ENCODE data around the gene HOXD4.

HOXD4 gene

GRCh38 chr2:176140513-176141317, 10.6 kb upstream of the HOXD4 start:
- in situ Hi-C loops (cut with HindIII; ENCODE audit: low sequenced_read_pairs), result no loop called here
- H3K4me3 ChIP-seq (ENCODE audit: low read depth, low read length), result peak overlapping the region; percentile 32
- DNase-seq (ENCODE audit: low read depth), result no peak
- TF ChIP-seq CTCF (IDR thresholded peaks at IDR 0.05; ENCODE audit: low read depth, low read length, missing control alignments), result peak; percentile 65

- TF ChIP-seq CTCF (IDR thresholded peaks at IDR 0.05; ENCODE audit: low read depth, low read length, missing control alignments), result no peak
- H3K4me3 ChIP-seq (ENCODE audit: low read depth, low read length), result no peak overlapping the region
- in situ Hi-C loops (cut with HindIII; ENCODE audit: low sequenced_read_pairs), result no loop called here
- DNase-seq (ENCODE audit: low read depth), result no peak
Observed at GRCh38 chr2:176142281-176142680, 9.1 kb upstream of the HOXD4 start.

- TF ChIP-seq CTCF (IDR thresholded peaks at IDR 0.05; ENCODE audit: low read depth, low read length, missing control alignments), result no peak
- H3K4me3 ChIP-seq (ENCODE audit: low read depth, low read length), result no peak overlapping the region
- in situ Hi-C loops (cut with HindIII; ENCODE audit: low sequenced_read_pairs), result no loop called here
- DNase-seq (ENCODE audit: low read depth), result no peak
Observed at GRCh38 chr2:176145085-176145969, 6.0 kb upstream of the HOXD4 start.

GRCh38 chr2:176146101-176146500, 5.2 kb upstream of the HOXD4 start:
- DNase-seq (ENCODE audit: low read depth), result no peak
- H3K4me3 ChIP-seq (ENCODE audit: low read depth, low read length), result no peak overlapping the region
- in situ Hi-C loops (cut with HindIII; ENCODE audit: low sequenced_read_pairs), result no loop called here
- no peak for TF ChIP-seq CTCF (IDR thresholded peaks at IDR 0.05; ENCODE audit: low read depth, low read length, missing control alignments)

GRCh38 chr2:176146645-176147044, 4.7 kb upstream of the HOXD4 start:
- no peak for TF ChIP-seq CTCF (IDR thresholded peaks at IDR 0.05; ENCODE audit: low read depth, low read length, missing control alignments)
- DNase-seq (ENCODE audit: low read depth), result no peak
- H3K4me3 ChIP-seq (ENCODE audit: low read depth, low read length), result no peak overlapping the region
- in situ Hi-C loops (cut with HindIII; ENCODE audit: low sequenced_read_pairs), result no loop called here

- in situ Hi-C loops (cut with HindIII; ENCODE audit: low sequenced_read_pairs), result no loop called here
- TF ChIP-seq CTCF (IDR thresholded peaks at IDR 0.05; ENCODE audit: low read depth, low read length, missing control alignments), result no peak
- no peak overlapping the region for H3K4me3 ChIP-seq (ENCODE audit: low read depth, low read length)
Observed at GRCh38 chr2:176147210-176147799, 4.0 kb upstream of the HOXD4 start.

More at GRCh38 chr2:176147210-176147799, 4.0 kb upstream of the HOXD4 start:
- DNase-seq (ENCODE audit: low read depth), result no peak

All from astrocyte of the cerebellum (primary cell).